PFSK-1 (cell line): ENCODE measurements around the gene ANKS1B.

Source experiments
- FOXP2 ChIP-seq: optimal IDR thresholded peaks from 2 replicates; pipeline ENCODE3; 2011; ENCODE audit warnings: borderline replicate concordance, control low read depth, inconsistent platforms; ENCODE audit not compliant: insufficient read depth; ENCODE audit errors: extremely low read length, extremely low read depth
- POLR2AphosphoS5 ChIP-seq: IDR thresholded peaks from 2 replicates; pipeline ENCODE4 v1.6.1; 2012; ENCODE audit warnings: low read depth, mild to moderate bottlenecking, control low read depth, low read length, moderate library complexity
- REST ChIP-seq, 2 experiments: IDR thresholded peaks; 2 replicates each; pipeline versions ENCODE4 v1.6.1 to v1.8.0; 2011 to 2012; ENCODE audit warnings: low read depth in 2 of 2, low read length in 2 of 2, control low read depth in 1 of 2, inconsistent platforms in 1 of 2, mild to moderate bottlenecking in 1 of 2, moderate library complexity in 1 of 2; ENCODE audit not compliant: insufficient read depth in 1 of 2
- SIN3A ChIP-seq: IDR thresholded peaks from 2 replicates; pipeline ENCODE4 v1.6.1; 2012; ENCODE audit warnings: mild to moderate bottlenecking, low read length, moderate library complexity, borderline replicate concordance; ENCODE audit not compliant: insufficient read depth
- TAF1 ChIP-seq: IDR thresholded peaks from 2 replicates; pipeline ENCODE4 v1.6.1; 2012; ENCODE audit warnings: low read length, control low read depth, borderline replicate concordance; ENCODE audit not compliant: insufficient read depth

Gene ANKS1B

GRCh38 chr12:99450036-99450630, 534.6 kb downstream of the ANKS1B start:
- no peak for TF ChIP-seq SIN3A
- no peak for TF ChIP-seq REST (IDR thresholded peaks at IDR 0.05; ENCODE audit: insufficient read depth in 1 of 2, low read depth in 2 of 2, low read length in 2 of 2)

GRCh38 chr12:99444859-99445316, 539.8 kb downstream of the ANKS1B start:
- no peak for TF ChIP-seq REST (IDR thresholded peaks at IDR 0.05; ENCODE audit: insufficient read depth in 1 of 2, low read depth in 2 of 2, low read length in 2 of 2)
- TF ChIP-seq SIN3A: no peak
- TF ChIP-seq POLR2AphosphoS5: no peak

GRCh38 chr12:99442758-99443157, 542.0 kb downstream of the ANKS1B start:
- TF ChIP-seq TAF1 (no peak), SIN3A (no peak), FOXP2 (no peak), REST (IDR thresholded peaks at IDR 0.05; ENCODE audit: insufficient read depth in 1 of 2, low read depth in 2 of 2, low read length in 2 of 2) (no peak), POLR2AphosphoS5 (no peak)

GRCh38 chr12:99439399-99439798, 545.3 kb downstream of the ANKS1B start:
- TF ChIP-seq REST (IDR thresholded peaks at IDR 0.05; ENCODE audit: insufficient read depth in 1 of 2, low read depth in 2 of 2, low read length in 2 of 2) (no peak), TAF1 (no peak), POLR2AphosphoS5 (no peak), FOXP2 (no peak), SIN3A (no peak)

GRCh38 chr12:99436584-99436983, 548.2 kb downstream of the ANKS1B start:
- no peak for TF ChIP-seq FOXP2
- TF ChIP-seq TAF1: no peak
- TF ChIP-seq SIN3A: no peak
- no peak for TF ChIP-seq REST (IDR thresholded peaks at IDR 0.05; ENCODE audit: insufficient read depth in 1 of 2, low read depth in 2 of 2, low read length in 2 of 2)
- no peak for TF ChIP-seq POLR2AphosphoS5
